Kidney (tissue), 14 donors: Measurements from ENCODE around the gene SP140L. TPM values are rescaled to one million over a fixed set of nuclear protein-coding genes. Genes with fewer than 3 reads are reported as not detected.

ENCODE experiments used
- DNase-seq, 5 donors: peaks; one replicate each; pipeline ENCODE4 v3.0.0-alpha.2; 2013 to 2020
- FAIRE-seq: peaks from 2 replicates; lab custom pipeline; 2012; peaks lifted over from hg19 to GRCh38; lab: Jason Lieb, UNC
- H3K27ac ChIP-seq, 2 donors: one replicate each; pipeline ENCODE4 v1.7.0; 2013; ENCODE audit warnings: low read depth in 2 of 2, low read length in 2 of 2, inconsistent platforms in 1 of 2
- H3K27me3 ChIP-seq: one replicate; pipeline ENCODE4 v1.7.1; 2013; ENCODE audit warnings: low read length, inconsistent platforms; ENCODE audit not compliant: control insufficient read depth, insufficient read depth
- H3K36me3 ChIP-seq, 3 donors: one replicate each; pipeline versions ENCODE4 v1.7.0 to v1.7.1; 2013; ENCODE audit warnings: low read length in 3 of 3, control low read depth in 1 of 3, inconsistent platforms in 1 of 3; ENCODE audit not compliant: insufficient read depth in 3 of 3, control insufficient read depth in 2 of 3
- H3K4me1 ChIP-seq, 3 donors: one replicate each; pipeline versions ENCODE4 v1.7.0 to v1.7.1; 2013; ENCODE audit warnings: low read length in 3 of 3, inconsistent platforms in 1 of 3, low read depth in 1 of 3; ENCODE audit not compliant: control insufficient read depth in 2 of 3, insufficient read depth in 2 of 3
- H3K4me3 ChIP-seq, 3 donors: one replicate each; pipeline versions ENCODE4 v1.7.0 to v1.8.1; 2013; ENCODE audit warnings: low read length in 3 of 3, control low read depth in 1 of 3, inconsistent platforms in 1 of 3
- H3K9ac ChIP-seq, 3 donors: one replicate each; pipeline versions ENCODE4 v1.7.0 to v1.7.1; 2013; ENCODE audit warnings: low read length in 3 of 3, control low read depth in 1 of 3, inconsistent platforms in 1 of 3
- H3K9me3 ChIP-seq, 3 donors: one replicate each; pipeline versions ENCODE4 v1.7.0 to v1.7.1; 2013; ENCODE audit warnings: low read length in 3 of 3, control low read depth in 1 of 3, inconsistent platforms in 1 of 3; ENCODE audit not compliant: control insufficient read depth in 2 of 3, insufficient read depth in 1 of 3
- intact Hi-C: fragments of 100-400 bp; cut with DNase I; formaldehyde crosslinking; loops from one replicate; pipeline ENCODE4 v1.11.1; 2022
- polyA plus RNA-seq: library from polyadenylated mRNA; stranded (reverse); fragments of 350-450 nt; fragmentation: Illumina TruSeq; extraction: RNeasy Lipid Tissue Mini Kit (QIAGEN cat#74804); gene quantifications from one replicate; pipeline ENCODE4 v1.2.3, GENCODE V29; 2014; ENCODE audit warnings: low read depth, low replicate concordance; ENCODE audit not compliant: insufficient read depth
- total RNA-seq: library from RNA; stranded (reverse); fragmentation: NEBNext Ultra II Directional; extraction: Animal tissue kit (Norgen Biotek cat#: 25700); gene quantifications from one replicate; pipeline ENCODE4 v1.2.1, GENCODE V29; 2021
- TF ChIP-seq, protein P1 (sequence below): IDR thresholded peaks from 3 replicates; pipeline ENCODE4 v1.5.1; 2012; ENCODE audit warnings: mild to moderate bottlenecking, moderate library complexity, borderline replicate concordance; ENCODE audit not compliant: insufficient read depth; ENCODE audit errors: extremely low read depth
- donor health status: control.
- donor health status: control.
- donor health status: control.
- donor health status: control.
- donor health status: control.
- donor health status: DM: yes; HTN: yes; CAD: no.
- donor health status: Normal renal cell carcinoma (clear cell type).

SP140L gene
- total and polyA plus RNA-seq, 2 donors from 2014 or later = 4.6 to 23.8 TPM

DNA sequence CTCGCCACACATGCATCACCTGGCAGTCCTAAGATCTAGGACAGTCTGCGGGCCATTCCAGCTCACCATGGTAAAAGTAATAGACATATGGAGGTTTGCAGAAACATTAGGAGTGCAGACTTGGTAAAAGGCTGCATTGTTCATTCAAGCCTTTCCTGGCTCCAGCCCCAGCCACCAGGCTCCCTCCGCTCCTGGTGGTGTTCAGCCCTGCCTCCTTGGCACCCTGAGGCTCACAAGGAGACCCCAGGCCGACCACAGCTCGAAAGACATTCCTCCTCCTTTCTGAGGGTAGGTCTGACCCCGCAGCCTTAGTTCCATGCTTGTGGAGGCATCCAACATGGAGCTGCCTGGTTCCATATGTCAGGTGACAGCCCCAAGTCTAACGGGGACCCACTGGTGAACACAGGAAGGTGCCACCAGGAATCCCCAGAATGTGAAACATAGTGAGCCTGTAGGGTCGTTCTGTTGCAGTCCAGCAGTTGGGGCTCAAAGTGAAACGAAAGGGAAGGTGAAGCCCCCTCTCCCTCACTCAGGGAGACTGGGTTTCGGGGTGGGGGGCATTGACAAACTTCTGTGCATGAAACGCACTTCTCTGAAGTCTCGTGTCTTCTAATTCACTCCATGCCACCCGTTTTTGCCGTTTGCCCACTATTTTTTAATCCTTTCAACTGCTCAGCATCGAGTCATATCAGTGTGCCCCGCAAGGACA, 84.0 kb downstream of the SP140L start:
- FAIRE-seq = no peak

DNA sequence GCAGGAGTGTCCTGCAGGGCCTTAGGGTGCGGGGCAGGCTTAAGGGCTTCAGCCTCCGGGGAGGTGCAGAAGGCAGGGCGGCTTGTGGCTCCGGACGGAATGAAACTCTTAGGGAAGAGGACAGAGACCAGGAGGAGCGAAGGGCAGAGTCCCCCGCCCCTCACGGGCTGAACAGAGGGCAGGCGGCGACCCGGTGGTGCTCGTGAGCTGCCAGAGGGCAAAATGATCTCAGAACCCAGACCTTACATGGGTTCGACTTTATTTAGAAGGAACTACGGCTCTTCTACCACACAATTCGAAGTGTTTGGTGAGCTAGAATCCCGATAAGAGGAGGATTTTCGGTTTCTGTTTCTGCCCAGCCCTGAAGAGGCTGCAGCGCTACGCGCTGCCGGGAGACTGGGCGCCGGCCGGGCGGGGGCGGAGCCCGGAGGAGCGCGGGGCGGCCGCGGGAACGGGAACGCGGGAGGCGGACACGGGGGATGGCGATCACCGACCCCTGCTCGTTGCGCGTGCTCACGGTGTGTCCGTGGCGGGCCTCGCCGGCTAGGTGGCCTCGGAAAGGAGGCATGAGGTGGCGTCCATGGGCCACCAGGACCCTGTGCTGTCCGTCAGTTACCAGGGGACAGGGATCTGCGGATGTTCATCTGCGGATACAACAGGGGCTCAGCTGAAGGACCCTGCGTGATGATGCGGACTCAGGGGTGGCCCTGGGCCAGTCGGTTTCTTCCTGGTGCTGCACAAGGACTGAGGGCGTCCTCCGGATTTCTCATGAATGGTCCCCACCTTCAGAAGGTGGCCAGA, 84.8 kb downstream of the SP140L start:
- no peaks in the 10 kb centered on the region for H3K36me3 ChIP-seq
- DNase-seq (peak; percentile 64 to 89 (median 71)), FAIRE-seq (no peak)
- H3K9ac ChIP-seq = peak overlapping the region; percentile 88 to 89 (median 89)
- intact Hi-C loops = no loop called here
- H3K27me3 ChIP-seq = no peaks in the 10 kb centered on the region
- H3K27ac ChIP-seq = peak overlapping the region; percentile 93 to 94
- H3K4me3 ChIP-seq = peak overlapping the region; percentile 92 to 93 (median 93)
- TF ChIP-seq, protein P1, sequence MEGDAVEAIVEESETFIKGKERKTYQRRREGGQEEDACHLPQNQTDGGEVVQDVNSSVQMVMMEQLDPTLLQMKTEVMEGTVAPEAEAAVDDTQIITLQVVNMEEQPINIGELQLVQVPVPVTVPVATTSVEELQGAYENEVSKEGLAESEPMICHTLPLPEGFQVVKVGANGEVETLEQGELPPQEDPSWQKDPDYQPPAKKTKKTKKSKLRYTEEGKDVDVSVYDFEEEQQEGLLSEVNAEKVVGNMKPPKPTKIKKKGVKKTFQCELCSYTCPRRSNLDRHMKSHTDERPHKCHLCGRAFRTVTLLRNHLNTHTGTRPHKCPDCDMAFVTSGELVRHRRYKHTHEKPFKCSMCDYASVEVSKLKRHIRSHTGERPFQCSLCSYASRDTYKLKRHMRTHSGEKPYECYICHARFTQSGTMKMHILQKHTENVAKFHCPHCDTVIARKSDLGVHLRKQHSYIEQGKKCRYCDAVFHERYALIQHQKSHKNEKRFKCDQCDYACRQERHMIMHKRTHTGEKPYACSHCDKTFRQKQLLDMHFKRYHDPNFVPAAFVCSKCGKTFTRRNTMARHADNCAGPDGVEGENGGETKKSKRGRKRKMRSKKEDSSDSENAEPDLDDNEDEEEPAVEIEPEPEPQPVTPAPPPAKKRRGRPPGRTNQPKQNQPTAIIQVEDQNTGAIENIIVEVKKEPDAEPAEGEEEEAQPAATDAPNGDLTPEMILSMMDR = no peak
- no peaks in the 10 kb centered on the region for H3K9me3 ChIP-seq
- H3K4me1 ChIP-seq = peaks cover 0 to 25% (median 23%) of the 10 kb centered on the region in 3 donors

More for the DNA sequence above, 84.0 kb downstream of the SP140L start:
- no peaks in the 10 kb centered on the region for H3K27me3 ChIP-seq
- DNase-seq = peak in 1 of 5 donors; percentile 17
- H3K9me3 ChIP-seq = no peaks in the 10 kb centered on the region
- TF ChIP-seq, protein P1 = no peak
- peak overlapping the region; percentile 92 to 93 (median 93) for H3K4me3 ChIP-seq
- H3K36me3 ChIP-seq = no peaks in the 10 kb centered on the region
- peak overlapping the region; percentile 93 to 94 for H3K27ac ChIP-seq
- intact Hi-C loops = no loop called here
- H3K9ac ChIP-seq = peak overlapping the region; percentile 88 to 89 (median 89)
- peaks cover 0 to 25% (median 23%) of the 10 kb centered on the region in 3 donors for H3K4me1 ChIP-seq

DNA sequence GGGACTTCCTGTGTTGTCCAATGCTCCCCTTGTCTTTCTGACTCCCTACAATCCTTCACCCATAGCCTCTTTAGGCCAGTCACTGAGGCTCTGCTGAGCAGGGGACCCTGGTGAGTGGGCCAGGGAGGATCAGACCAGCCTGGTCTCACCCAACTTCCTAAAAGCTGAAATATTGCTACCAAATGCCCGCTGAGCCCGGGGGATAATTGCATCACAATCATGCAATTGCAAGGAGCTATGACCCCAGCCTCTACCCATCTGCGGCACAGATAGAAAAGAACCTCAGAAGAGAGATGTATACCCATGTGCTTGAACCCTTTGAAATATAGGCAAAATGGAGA, 85.3 kb downstream of the SP140L start:
- peak overlapping the region in 2 of 3 donors; percentile 72 to 89 for H3K9ac ChIP-seq
- FAIRE-seq = no peak
- DNase-seq = no peak
- no peaks in the 10 kb centered on the region for H3K36me3 ChIP-seq
- H3K4me3 ChIP-seq = peak overlapping the region; percentile 92 to 93 (median 93)
- peak overlapping the region; percentile 93 to 94 for H3K27ac ChIP-seq
- H3K4me1 ChIP-seq = peaks cover 0 to 25% (median 24%) of the 10 kb centered on the region in 3 donors
- H3K9me3 ChIP-seq = no peaks in the 10 kb centered on the region
- TF ChIP-seq, protein P1 = no peak
- intact Hi-C loops = no loop called here
- H3K27me3 ChIP-seq = no peaks in the 10 kb centered on the region
